ENCODE data around the gene DVL2. TPM values are rescaled to one million over a fixed set of nuclear protein-coding genes. Genes with fewer than 3 reads are reported as not detected.

Gene DVL2
- total and polyA plus RNA-seq, 2 donors (not counting 3 experiments of a cell fraction or from before 2014, with no cell fraction given): 17.2 to 55.9 TPM

GRCh38 chr17:7195971-7196370 is 38.3 kb downstream of the DVL2 start:
- no peak overlapping the region for H3K9ac ChIP-seq (replicated peaks; ENCODE audit: extremely low read depth, insufficient read depth, low read length)
- no peaks in the 10 kb centered on the region for H3K4me1 ChIP-seq (ENCODE audit: control insufficient read depth, extremely low read depth, insufficient read depth, low read length)
- no peak overlapping the region for H2AFZ ChIP-seq (ENCODE audit: low read depth, low read length)
- intact Hi-C loops (cut with micrococcal nuclease): no loop called here
- dilution Hi-C loops (cut with MboI; ENCODE audit: extremely low pct_ligation_motif_present, low sequenced_read_pairs): no loop called here
- FAIRE-seq: no peak
- no peaks in the 10 kb centered on the region for H3K9me3 ChIP-seq (replicated peaks; ENCODE audit: control insufficient read depth, insufficient read depth, low read length)
- TF ChIP-seq CTCF (IDR thresholded peaks at IDR 0.05; ENCODE audit: extremely low read depth in 1 of 2, insufficient read depth in 1 of 2, low read depth in 1 of 2, low read length in 2 of 2): no peak
- TF ChIP-seq EZH2 (IDR thresholded peaks at IDR 0.05; ENCODE audit: borderline replicate concordance, low read depth, low read length, severe bottlenecking): no peak
- no peak for TF ChIP-seq JUN (IDR thresholded peaks at IDR 0.05; ENCODE audit: borderline replicate concordance, insufficient read depth, insufficient read length, low read depth)
- no peak for TF ChIP-seq FOS (IDR thresholded peaks at IDR 0.05; ENCODE audit: borderline replicate concordance, insufficient read depth, low read length)
- no peak for TF ChIP-seq MYC (IDR thresholded peaks at IDR 0.05; ENCODE audit: low read depth, low read length)
- no peak for TF ChIP-seq POLR2A (IDR thresholded peaks at IDR 0.05; ENCODE audit: low read depth, low read length)
- no peak for TF ChIP-seq GATA2 (IDR thresholded peaks at IDR 0.05; ENCODE audit: insufficient read depth, insufficient read length, low read depth, low read length)
- TF ChIP-seq MAX (IDR thresholded peaks at IDR 0.05; ENCODE audit: insufficient read depth, insufficient read length): no peak
- TF ChIP-seq POLR2AphosphoS5 (IDR thresholded peaks at IDR 0.05; ENCODE audit: insufficient read depth, low read depth, low read length): no peak
- H3K27ac ChIP-seq (ENCODE audit: insufficient read depth, low read depth, low read length): no peak overlapping the region
- H3K4me3 ChIP-seq (replicated peaks in 1 of 3; ENCODE audit: insufficient read depth in 1 of 3, low read depth in 1 of 3, low read length in 3 of 3): no peak overlapping the region
- H3K9me1 ChIP-seq (replicated peaks; ENCODE audit: control insufficient read depth, extremely low read depth, insufficient read depth, low read length): no peaks in the 10 kb centered on the region
- H3K36me3 ChIP-seq (ENCODE audit: control insufficient read depth in 2 of 2, extremely low read depth in 1 of 2, insufficient read depth in 2 of 2, low read length in 2 of 2): peaks cover 2 to 31% of the 10 kb centered on the region in 2 experiments
- no peak for DNase-seq (ENCODE audit: low read depth, low spot score)
- ChIA-PET CTCF (no interaction called here), POLR2A (no interaction called here)
- no peak overlapping the region for H3K4me2 ChIP-seq (ENCODE audit: insufficient read depth, low read length)
- H3K79me2 ChIP-seq (ENCODE audit: control insufficient read depth, insufficient read depth, low read length): no peaks in the 10 kb centered on the region
- no peaks in the 10 kb centered on the region for H4K20me1 ChIP-seq (replicated peaks; ENCODE audit: control insufficient read depth, extremely low read depth, insufficient read depth, low read length)
- no TSS peak for BruUV-seq (replicated peaks)
- H3K27me3 ChIP-seq (ENCODE audit: control insufficient read depth in 2 of 2, insufficient read depth in 2 of 2, low read length in 2 of 2): no peaks in the 10 kb centered on the region

All from endothelial cell of umbilical vein (primary cell).